GM18951 (cell line): ENCODE data around the gene MACROD1.

Experiments
- POLR2A ChIP-seq: IDR thresholded peaks from 4 replicates; pipeline ENCODE4 v1.6.1; 2011; ENCODE audit warnings: mild to moderate bottlenecking; ENCODE audit not compliant: insufficient read length, insufficient read depth; ENCODE audit errors: extremely low read depth
- in situ Hi-C: fragments of 300-500 bp; cut with MboI; formaldehyde crosslinking; loops from one replicate; pipeline ENCODE4 v1.12.0; 2022; ENCODE audit warnings: low sequenced_read_pairs, mixed read lengths, inconsistent platforms; ENCODE audit not compliant: unreplicated experiment

Gene MACROD1

DNA sequence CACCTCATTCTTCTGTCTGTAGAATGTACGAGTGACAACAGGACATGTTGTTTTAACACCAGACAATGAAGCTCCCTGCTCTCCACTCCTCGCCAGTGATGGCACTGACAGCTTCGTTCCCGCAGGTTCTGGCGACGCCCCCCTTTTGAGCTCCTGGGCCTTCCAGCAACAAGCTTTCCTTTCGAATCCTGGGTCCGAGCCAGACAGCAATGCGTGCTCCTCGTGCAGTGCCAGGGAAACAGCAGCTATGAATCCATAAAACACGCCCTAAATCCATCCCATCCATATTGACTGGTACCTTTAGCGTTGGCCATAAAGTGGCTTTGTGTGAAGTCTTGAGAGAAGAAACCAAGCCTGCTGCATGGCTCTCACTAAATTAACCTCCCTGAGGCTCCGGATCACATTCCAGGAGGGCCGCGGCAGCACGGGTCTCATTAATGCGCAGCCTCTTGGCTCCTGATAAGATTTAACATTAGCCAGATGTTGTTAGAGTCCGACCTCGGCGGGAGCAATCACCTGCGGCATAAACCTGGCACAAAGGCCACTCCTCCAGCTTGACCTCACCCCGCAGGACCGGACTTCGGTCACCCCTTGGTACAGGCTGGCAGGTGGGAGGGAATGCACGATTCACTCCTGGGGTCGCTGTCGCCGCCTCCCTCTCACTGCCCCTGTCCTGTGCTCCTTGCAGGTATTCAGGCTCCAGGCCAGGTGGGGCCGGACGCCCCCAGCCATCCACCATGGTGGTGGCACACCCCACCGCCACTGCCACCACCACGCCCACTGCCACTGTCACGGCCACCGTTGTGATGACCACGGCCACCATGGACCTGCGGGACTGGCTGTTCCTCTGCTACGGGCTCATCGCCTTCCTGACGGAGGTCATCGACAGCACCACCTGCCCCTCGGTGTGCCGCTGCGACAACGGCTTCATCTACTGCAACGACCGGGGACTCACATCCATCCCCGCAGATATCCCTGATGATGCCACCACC is 50.1 kb downstream of the MACROD1 start:
- in situ Hi-C loops = no loop called here
- TF ChIP-seq POLR2A = no peak

GRCh38 chr11:64114231-64114630 is 51.7 kb downstream of the MACROD1 start:
- in situ Hi-C loops = no loop called here
- TF ChIP-seq POLR2A = no peak

- in situ Hi-C loops = no loop called here
Measured at GRCh38 chr11:64113462-64113780, 52.5 kb downstream of the MACROD1 start.

GRCh38 chr11:64112771-64113461 is 53.0 kb downstream of the MACROD1 start:
- TF ChIP-seq POLR2A = no peak
- in situ Hi-C loops = no loop called here

More at GRCh38 chr11:64113462-64113780, 52.5 kb downstream of the MACROD1 start:
- TF ChIP-seq POLR2A = no peak

DNA sequence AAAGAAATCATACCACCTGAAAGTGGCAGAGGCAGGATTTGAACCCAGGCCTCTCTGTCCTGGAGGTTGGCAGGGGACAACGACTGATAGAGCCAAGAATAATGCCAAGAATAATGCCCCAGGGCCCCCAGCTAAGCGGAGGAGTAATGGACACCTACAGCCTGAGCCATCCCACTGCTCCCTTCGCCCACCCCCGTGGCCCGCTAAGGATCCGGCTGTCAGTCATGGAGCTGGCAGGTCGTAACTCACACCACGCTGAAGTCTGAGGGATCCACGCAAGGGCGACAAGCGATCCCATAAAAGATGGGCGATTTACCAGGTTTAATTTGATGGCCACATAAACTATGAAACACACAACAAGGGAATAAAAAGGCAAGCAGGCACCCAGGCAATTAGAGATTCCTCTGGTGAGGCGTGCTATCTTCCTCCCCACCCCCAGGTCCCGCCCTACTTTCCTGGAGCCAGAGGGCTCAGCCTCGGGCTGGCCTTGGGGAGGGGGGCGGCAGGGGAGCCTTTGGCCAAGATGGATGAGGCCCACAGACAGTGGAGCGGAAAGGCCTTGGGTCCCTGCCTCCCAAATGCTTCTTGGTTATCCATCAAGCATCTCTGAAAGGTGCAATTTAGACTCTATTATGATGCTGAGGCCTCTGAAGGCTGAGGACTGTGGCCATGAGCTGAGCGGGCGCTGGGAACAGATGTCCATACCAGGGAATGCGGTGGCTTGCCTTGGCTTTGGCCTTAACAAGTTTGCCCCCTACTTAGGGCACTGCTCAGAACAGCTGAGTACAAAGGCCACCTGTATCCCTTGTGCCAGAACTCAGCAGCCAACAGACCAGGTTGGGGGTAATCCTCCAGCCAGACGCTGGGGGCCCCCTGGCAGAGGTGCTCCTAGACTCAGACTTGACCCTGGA is 55.2 kb downstream of the MACROD1 start:
- TF ChIP-seq POLR2A = no peak
- in situ Hi-C loops = no loop called here

DNA sequence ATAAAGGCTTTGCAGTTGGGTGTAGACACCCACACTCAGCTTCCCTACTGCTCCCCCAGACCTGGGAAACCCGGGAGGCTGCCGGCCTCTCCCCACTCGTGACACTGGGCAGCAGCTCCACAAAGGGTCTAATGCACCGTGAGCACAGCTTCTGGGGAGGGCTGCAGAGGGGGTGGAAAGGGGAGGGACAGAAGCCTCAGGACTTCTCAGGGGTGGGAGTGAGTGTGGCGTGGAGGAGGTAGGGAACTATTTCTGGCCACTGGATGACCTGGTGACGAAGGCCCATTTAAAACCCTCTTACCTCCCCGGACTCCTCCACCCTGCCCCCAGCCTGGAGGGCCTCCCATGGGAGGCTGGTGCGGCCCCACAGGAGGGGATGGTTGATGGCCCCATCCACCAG is 56.6 kb downstream of the MACROD1 start:
- in situ Hi-C loops = no loop called here
- TF ChIP-seq POLR2A = no peak

DNA sequence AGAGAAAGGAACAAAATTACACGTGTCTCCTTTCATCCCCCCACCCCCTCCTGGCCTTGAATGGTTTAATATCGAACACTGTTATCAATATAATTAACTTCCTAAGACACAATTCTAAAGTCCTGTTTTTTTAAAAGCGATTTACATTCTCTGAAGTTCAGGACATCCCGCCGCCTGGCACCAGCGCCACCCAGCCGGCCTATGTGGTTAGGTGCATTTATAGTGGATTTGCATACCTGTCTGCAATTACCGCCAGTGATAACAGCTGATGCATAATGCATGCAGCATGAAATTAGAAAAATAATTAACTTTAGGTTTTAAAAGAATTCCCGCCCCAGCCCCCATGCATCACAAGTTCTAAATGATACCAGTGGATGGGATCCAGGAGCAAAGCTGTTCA is 58.6 kb downstream of the MACROD1 start:
- in situ Hi-C loops = no loop called here
- no peak for TF ChIP-seq POLR2A

- no peak for TF ChIP-seq POLR2A
- in situ Hi-C loops = no loop called here
Measured at GRCh38 chr11:64104632-64105031, 61.3 kb downstream of the MACROD1 start.

- no peak for TF ChIP-seq POLR2A
- in situ Hi-C loops = no loop called here
Measured at GRCh38 chr11:64103277-64103985, 62.5 kb downstream of the MACROD1 start.

DNA sequence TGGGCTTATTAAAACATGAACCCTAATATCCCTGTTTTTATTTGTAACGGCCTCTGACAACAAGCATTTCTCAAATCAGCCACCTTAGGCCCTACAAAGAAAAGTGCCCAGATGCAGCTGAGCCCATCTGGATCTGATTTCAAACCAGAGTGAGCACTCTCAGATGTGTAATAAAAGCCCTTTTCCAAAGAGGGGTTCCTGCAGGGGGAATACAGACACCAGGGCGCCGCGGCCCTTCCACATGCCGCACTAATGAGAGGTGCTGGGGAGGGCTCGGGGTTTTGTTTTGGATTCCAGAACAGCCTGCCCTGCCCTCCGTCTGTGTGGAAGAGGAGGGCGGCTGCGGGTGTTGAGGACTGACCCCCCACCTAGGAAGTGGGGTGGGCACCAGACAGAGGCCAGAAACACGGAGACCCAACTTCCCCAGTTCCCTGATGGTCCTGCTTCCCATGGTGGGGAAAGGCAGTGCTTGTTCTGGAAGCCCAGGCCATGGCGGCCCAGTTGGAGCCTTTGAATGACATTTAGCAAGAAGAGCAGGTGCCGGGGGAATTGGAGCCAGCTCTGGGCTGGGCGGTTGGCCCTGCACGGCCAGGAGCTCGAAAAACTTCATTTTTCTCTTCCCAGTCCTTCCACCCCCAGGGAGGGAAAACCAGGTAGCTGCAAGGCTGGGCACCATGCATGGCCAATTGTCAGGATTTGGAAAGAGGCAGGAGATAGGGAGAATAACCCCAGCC is 63.7 kb downstream of the MACROD1 start:
- in situ Hi-C loops = no loop called here
- TF ChIP-seq POLR2A = no peak

- in situ Hi-C loops = no loop called here
- TF ChIP-seq POLR2A = no peak
Measured at GRCh38 chr11:64101461-64101860, 64.5 kb downstream of the MACROD1 start.
